HepG2 (cell line): ENCODE measurements around the gene ACOT13. TPM values are rescaled to one million over a fixed set of nuclear protein-coding genes. Genes with fewer than 3 reads are reported as not detected.

Experiments
- ATAC-seq: fragments of 200-7000 bp; cut with Tn5 transposase; 3 replicates; pipeline ENCODE4 v1.9.1; 2020; ENCODE audit warnings: mild to moderate bottlenecking, moderate library complexity
- BruUV-seq: library from RNA; stranded (reverse); fragments of 400-500 nt; replicated peaks from 2 replicates; lab custom pipeline; 2021; lab: Mats Ljungman, UMichigan
- CTCF ChIA-PET: fragments of 300-600 bp; formaldehyde crosslinking; extraction: SDS; loops from one replicate; lab custom pipeline; 2021; ENCODE audit warnings: low total read pairs, inconsistent platforms, low intra/inter-chr PET ratio; lab: Yijun Ruan, JAX
- POLR2A ChIA-PET: fragments of 350-600 bp; sonication (Branson Sonifier 250); formaldehyde crosslinking; loops from one replicate; lab custom pipeline; 2020; ENCODE audit warnings: antibody characterized with exemption, inconsistent platforms; lab: Yijun Ruan, JAX
- DNase-seq: peaks from one replicate; pipeline ENCODE4 v3.0.0-alpha.2; 2015; ENCODE audit warnings: low spot score
- FAIRE-seq: peaks from 3 replicates; lab custom pipeline; 2011; peaks lifted over from hg19 to GRCh38; lab: Jason Lieb, UNC
- H2AFZ ChIP-seq: one replicate; pipeline ENCODE4 v1.6.1; 2011; ENCODE audit warnings: low read length, inconsistent platforms
- H3K27ac ChIP-seq: fragments of 300-600 bp; 3 replicates; pipeline ENCODE4 v1.8.0; 2011; ENCODE audit warnings: mixed run types, mild to moderate bottlenecking, mixed read lengths, low read length, inconsistent platforms; ENCODE audit not compliant: insufficient read depth; ENCODE audit errors: extremely low read length
- H3K27me3 ChIP-seq, 2 experiments: fragments of 200-600 bp in 1 of 2; 2 replicates in 1 of 2; 3 replicates in 1 of 2; pipeline versions ENCODE4 v1.6.0 to v1.8.0; 2011; ENCODE audit warnings: low read length in 2 of 2, mild to moderate bottlenecking in 2 of 2, moderate library complexity in 2 of 2, inconsistent platforms in 1 of 2; ENCODE audit not compliant: insufficient read depth in 2 of 2, control insufficient read depth in 1 of 2
- H3K36me3 ChIP-seq, 2 experiments: fragments of 200-600 bp in 1 of 2; replicated peaks in 1 of 2; 2 replicates in 1 of 2; 3 replicates in 1 of 2; pipeline versions ENCODE4 v1.5.1 to v1.8.0; 2011; ENCODE audit warnings: low read length in 2 of 2, inconsistent platforms in 1 of 2; ENCODE audit not compliant: insufficient read depth in 2 of 2, control insufficient read depth in 1 of 2
- H3K4me1 ChIP-seq: 2 replicates; pipeline ENCODE4 v1.5.1; 2012; ENCODE audit warnings: low read length, inconsistent platforms; ENCODE audit not compliant: insufficient read depth
- H3K4me2 ChIP-seq: 2 replicates; pipeline ENCODE4 v1.6.0; 2011; ENCODE audit warnings: low read depth, low read length, inconsistent platforms
- H3K4me3 ChIP-seq, 3 experiments: fragments of 200-600 bp in 1 of 3; sonication (generic), shearing (Covaris generic) in 1 of 3; replicated peaks in 1 of 3; 2 replicates each; pipeline ENCODE4 v1.5.1; 2011 to 2016; ENCODE audit warnings: low read length in 3 of 3, inconsistent platforms in 2 of 3, low read depth in 2 of 3, mild to moderate bottlenecking in 2 of 3, control low read depth in 1 of 3, mixed read lengths in 1 of 3; ENCODE audit not compliant: insufficient read depth in 1 of 3
- H3K79me2 ChIP-seq: one replicate; pipeline ENCODE4 v1.6.1; 2011; ENCODE audit warnings: low read length, inconsistent platforms; ENCODE audit not compliant: insufficient read depth
- H3K9ac ChIP-seq: 2 replicates; pipeline ENCODE4 v1.6.0; 2011; ENCODE audit warnings: mild to moderate bottlenecking, low read depth, low read length, inconsistent platforms; ENCODE audit not compliant: insufficient read depth
- H3K9me3 ChIP-seq: 2 replicates; pipeline ENCODE4 v1.5.1; 2012; ENCODE audit warnings: mild to moderate bottlenecking, low read length
- H4K20me1 ChIP-seq: 2 replicates; pipeline ENCODE4 v1.6.0; 2011; ENCODE audit warnings: inconsistent platforms, mild to moderate bottlenecking, low read length, moderate library complexity; ENCODE audit not compliant: insufficient read depth
- ATF7-NPFF ChIP-seq: sonication (generic); formaldehyde crosslinking; IDR thresholded peaks from 2 replicates; pipeline ENCODE4 v1.8.1; 2023; ENCODE audit warnings: mild to moderate bottlenecking, low read depth, missing genetic modification reagents, moderate library complexity
- BRD4 ChIP-seq: sonication (generic); formaldehyde crosslinking; IDR thresholded peaks from 2 replicates; pipeline ENCODE4 v1.4.0; 2020; ENCODE audit warnings: missing genetic modification reagents
- CREBL2 ChIP-seq: sonication (generic); formaldehyde crosslinking; IDR thresholded peaks from 2 replicates; pipeline ENCODE4 v1.8.1; 2023; ENCODE audit warnings: missing genetic modification reagents, mild to moderate bottlenecking, borderline replicate concordance
- HHEX ChIP-seq: IDR thresholded peaks from 2 replicates; pipeline ENCODE4 v1.6.1; 2016; ENCODE audit warnings: control low read depth
- ISX ChIP-seq: sonication (generic); formaldehyde crosslinking; conservative IDR thresholded peaks from 2 replicates; pipeline ENCODE4 v1.5.0; 2020; ENCODE audit warnings: missing genetic modification reagents
- NFRKB ChIP-seq: fragments of 450-650 bp; IDR thresholded peaks from 2 replicates; pipeline ENCODE4 v1.6.1; 2017
- POLR2A ChIP-seq, 2 experiments: IDR thresholded peaks; 2 replicates each; pipeline ENCODE4 v1.6.1; 2011; ENCODE audit warnings: low read depth in 2 of 2, low read length in 2 of 2, mild to moderate bottlenecking in 1 of 2, moderate library complexity in 1 of 2; ENCODE audit not compliant: insufficient read depth in 1 of 2
- POLR2AphosphoS5 ChIP-seq: IDR thresholded peaks from 2 replicates; pipeline ENCODE4 v1.6.1; 2012; ENCODE audit warnings: low read depth, low read length
- POLR2G ChIP-seq: fragments of 200-400 bp; formaldehyde crosslinking; IDR thresholded peaks from 2 replicates; pipeline ENCODE4 v1.6.1; 2018; ENCODE audit warnings: mild to moderate bottlenecking, low read depth, low read length, moderate library complexity
- RBM22 ChIP-seq: fragments of 200-400 bp; formaldehyde crosslinking; optimal IDR thresholded peaks from 2 replicates; pipeline ENCODE3; 2017; ENCODE audit warnings: mild to moderate bottlenecking, low read length, moderate library complexity
- TFAP4 ChIP-seq: sonication (generic); IDR thresholded peaks from 2 replicates; pipeline ENCODE4 v1.6.1; 2016; ENCODE audit warnings: low read depth, borderline replicate concordance
- USF2 ChIP-seq, 2 experiments: sonication (generic) in 1 of 2; formaldehyde crosslinking in 1 of 2; IDR thresholded peaks; 2 replicates each; pipeline versions ENCODE4 v1.5.1 to v1.6.1; 2011 to 2020; ENCODE audit warnings: borderline replicate concordance in 1 of 2, low read depth in 1 of 2, low read length in 1 of 2, mild to moderate bottlenecking in 1 of 2, missing genetic modification reagents in 1 of 2, moderate library complexity in 1 of 2
- ZFP90 ChIP-seq: sonication (generic); formaldehyde crosslinking; IDR thresholded peaks from 2 replicates; pipeline ENCODE4 v1.8.0; 2022; ENCODE audit warnings: missing genetic modification reagents, mild to moderate bottlenecking, inconsistent platforms, borderline replicate concordance
- ZNF546 ChIP-seq: sonication (generic); formaldehyde crosslinking; conservative IDR thresholded peaks from 2 replicates; pipeline ENCODE4 v1.8.1; 2023; ENCODE audit warnings: mild to moderate bottlenecking, missing genetic modification reagents
- ZSCAN29 ChIP-seq: sonication (generic); formaldehyde crosslinking; conservative IDR thresholded peaks from 2 replicates; pipeline ENCODE4 v1.4.0; 2020; ENCODE audit warnings: mild to moderate bottlenecking, missing genetic modification reagents
- WGBS: methylation state at CpG from one replicate; pipeline ENCODE4 v1.1.6; 2017; ENCODE audit warnings: low lambda C conversion rate; 5-methylcytosine and 5-hydroxymethylcytosine counted together
- in situ Hi-C: cut with HindIII; loops from 2 replicates; pipeline ENCODE4 v1.10.0; 2017; ENCODE audit warnings: low pct_unique_long_range_greater_than_20kb; ENCODE audit not compliant: extremely low pct_ligation_motif_present
- intact Hi-C: fragments of 100-400 bp; cut with micrococcal nuclease; formaldehyde crosslinking; loops from one replicate; pipeline ENCODE4 v1.10.0; 2022; ENCODE audit not compliant: unreplicated experiment
- polyA plus RNA-seq, 8 experiments: library from polyadenylated mRNA; depleted of rRNA in 3 of 8; stranded (reverse) in 7 of 8; unstranded in 1 of 8; fragments of >200 nt; fragmentation: Illumina TruSeq in 4 of 8; extraction: Trizol in 4 of 8; gene quantifications; 2 replicates each; pipeline versions ENCODE4 v1.2.1 to v1.2.3, GENCODE V29; 2011 to 2016; ENCODE audit warnings: low read depth in 4 of 8, missing spikeins in 1 of 8, mixed read lengths in 1 of 8; ENCODE audit not compliant: insufficient read depth in 1 of 8
- total RNA-seq, 5 experiments: library from RNA; depleted of rRNA; stranded (reverse); fragments of >200 nt; fragmentation: Illumina TruSeq; extraction: Trizol; gene quantifications; 2 replicates each; pipeline ENCODE4 v1.2.3, GENCODE V29; 2016; ENCODE audit warnings: low read depth in 1 of 5

Gene ACOT13
- total and polyA plus RNA-seq, 2 of the 13 experiments (the other 11 are each of a cell fraction or from before 2014, with no cell fraction given) = 31.5 to 45.1 TPM

GRCh38 chr6:24702720-24703282 is 35.9 kb downstream of the ACOT13 start:
- H3K27me3 ChIP-seq = no peaks in the 10 kb centered on the region
- in situ Hi-C loops (no loop called here), intact Hi-C loops (loop anchor here (10.0 kb wide), 1 partner anchor 372 kb away; no protein-coding TSS in a partner anchor)
- DNase-seq (no peak), ATAC-seq (peak; percentile 8), FAIRE-seq (no peak)
- H3K4me3 ChIP-seq = no peak overlapping the region
- no peaks in the 10 kb centered on the region for H4K20me1 ChIP-seq
- H3K9me3 ChIP-seq = no peaks in the 10 kb centered on the region
- CTCF ChIA-PET = no interaction called here
- 95% methylated on average over 4 of the region's 4 CpGs for WGBS
- peaks cover 12% of the 10 kb centered on the region for H3K4me1 ChIP-seq
- no peak overlapping the region for H3K9ac ChIP-seq
- H3K27ac ChIP-seq = no peak overlapping the region
- TF ChIP-seq POLR2A (IDR thresholded peaks at IDR 0.05; ENCODE audit: insufficient read depth in 1 of 2, low read depth in 2 of 2, low read length in 2 of 2) = 0 out of 4 replicates have a peak, but pooled peaks of 1 of the 2 experiments have one; percentile 17
- TF ChIP-seq HHEX (CRISPR knock-in tag) = no peak
- TF ChIP-seq POLR2AphosphoS5 = peak; percentile 7
- no peak for TF ChIP-seq USF2 (IDR thresholded peaks at IDR 0.05; ENCODE audit: low read depth, low read length)
- no peak for TF ChIP-seq USF2 (CRISPR knock-in tag; IDR thresholded peaks at IDR 0.05; ENCODE audit: borderline replicate concordance)
- no peak for TF ChIP-seq BRD4 (CRISPR knock-in tag)
- TF ChIP-seq TFAP4 = 0 out of 2 replicates have a peak, but pooled peaks have one; percentile 34
- TF ChIP-seq ZSCAN29 (CRISPR knock-in tag) = no peak
- peak; percentile 45; the same call in 1 of the 2 replicates for TF ChIP-seq POLR2G
- peak; percentile 47 for TF ChIP-seq RBM22
- TF ChIP-seq ZNF546 = no peak
- TF ChIP-seq ATF7-NPFF (CRISPR knock-in tag) = no peak
- no peak for TF ChIP-seq NFRKB
- no peak for TF ChIP-seq CREBL2 (CRISPR knock-in tag)
- no peak for TF ChIP-seq ZFP90 (CRISPR knock-in tag)
- no peak for TF ChIP-seq ISX
- H2AFZ ChIP-seq = no peak overlapping the region
- H3K36me3 ChIP-seq = peaks cover 6 to 46% of the 10 kb centered on the region in 2 experiments
- no TSS peak for BruUV-seq
- POLR2A ChIA-PET = interaction anchor here (0.7 to 3.8 kb wide), 5 partner anchors 10 to 63 kb away, joined by 3 to 18 read pairs (median 7); partner anchors contain the start of gene C6orf62
- no peaks in the 10 kb centered on the region for H3K79me2 ChIP-seq
- no peak overlapping the region for H3K4me2 ChIP-seq
